H9 (cell line): ENCODE measurements around the gene ACOX1. TPM values are rescaled to one million over a fixed set of nuclear protein-coding genes. Genes with fewer than 3 reads are reported as not detected.

Experiments
- DNase-seq: peaks from one replicate; pipeline ENCODE4 v3.0.0-alpha.2; 2017
- H2AFZ ChIP-seq: one replicate; pipeline ENCODE4 v1.6.1; 2013; ENCODE audit warnings: mild to moderate bottlenecking, low read length, control low read depth, moderate library complexity
- H2AK5ac ChIP-seq: 2 replicates; pipeline ENCODE4 v1.6.1; 2013; ENCODE audit warnings: low read length, control low read depth, mixed read lengths; ENCODE audit not compliant: insufficient read length
- H2BK120ac ChIP-seq: one replicate; pipeline ENCODE4 v1.6.1; 2013; ENCODE audit warnings: low read depth, mild to moderate bottlenecking, low read length, control low read depth, inconsistent platforms; ENCODE audit not compliant: poor library complexity, severe bottlenecking
- H2BK12ac ChIP-seq: 2 replicates; pipeline ENCODE4 v1.6.1; 2013; ENCODE audit warnings: low read length, control low read depth, mixed read lengths, low read depth; ENCODE audit not compliant: insufficient read length
- H2BK15ac ChIP-seq: 2 replicates; pipeline ENCODE4 v1.6.1; 2013; ENCODE audit warnings: low read depth, low read length, control low read depth
- H2BK20ac ChIP-seq: one replicate; pipeline ENCODE4 v1.6.1; 2013; ENCODE audit warnings: low read depth, mild to moderate bottlenecking, low read length, control low read depth, inconsistent platforms; ENCODE audit not compliant: poor library complexity, severe bottlenecking
- H2BK5ac ChIP-seq: 2 replicates; pipeline ENCODE4 v1.6.1; 2013; ENCODE audit warnings: low read length, control low read depth, mixed read lengths; ENCODE audit not compliant: insufficient read length
- H3K14ac ChIP-seq: 2 replicates; pipeline ENCODE4 v1.6.1; 2013; ENCODE audit warnings: low read length, control low read depth; ENCODE audit not compliant: insufficient read depth
- H3K18ac ChIP-seq: 2 replicates; pipeline ENCODE4 v1.6.1; 2013; ENCODE audit warnings: low read depth, mild to moderate bottlenecking, mixed read lengths, low read length, control low read depth; ENCODE audit not compliant: insufficient read length
- H3K23ac ChIP-seq: 2 replicates; pipeline ENCODE4 v1.6.1; 2013; ENCODE audit warnings: low read length, control low read depth, mixed read lengths, low read depth; ENCODE audit not compliant: insufficient read length
- H3K23me2 ChIP-seq: 2 replicates; pipeline ENCODE4 v1.6.1; 2013; ENCODE audit warnings: low read depth, mild to moderate bottlenecking, mixed read lengths, low read length, control low read depth; ENCODE audit not compliant: insufficient read length, poor library complexity, severe bottlenecking
- H3K27ac ChIP-seq: 2 replicates; pipeline ENCODE4 v1.5.1; 2013; ENCODE audit warnings: low read length, control low read depth, mixed read lengths, low read depth; ENCODE audit not compliant: insufficient read length
- H3K27me3 ChIP-seq: 2 replicates; pipeline ENCODE4 v1.6.1; 2013; ENCODE audit warnings: low read length, control low read depth, inconsistent platforms; ENCODE audit not compliant: insufficient read depth
- H3K4ac ChIP-seq: 2 replicates; pipeline ENCODE4 v1.6.1; 2013; ENCODE audit warnings: low read depth, mild to moderate bottlenecking, control low read depth, inconsistent platforms, low read length, moderate library complexity
- H3K4me1 ChIP-seq: 2 replicates; pipeline ENCODE4 v1.6.1; 2013; ENCODE audit warnings: low read length, control low read depth, inconsistent platforms; ENCODE audit not compliant: insufficient read depth
- H3K4me2 ChIP-seq: 2 replicates; pipeline ENCODE4 v1.6.1; 2013; ENCODE audit warnings: low read length, control low read depth, mixed read lengths; ENCODE audit not compliant: insufficient read length, insufficient read depth
- H3K56ac ChIP-seq: 2 replicates; pipeline ENCODE4 v1.6.1; 2013; ENCODE audit warnings: low read depth, mild to moderate bottlenecking, mixed read lengths, low read length, control low read depth; ENCODE audit not compliant: insufficient read length
- H3K79me1 ChIP-seq: 2 replicates; pipeline ENCODE4 v1.6.1; 2013; ENCODE audit warnings: low read depth, mild to moderate bottlenecking, moderate library complexity, low read length, control low read depth, inconsistent platforms; ENCODE audit not compliant: insufficient read depth, poor library complexity, severe bottlenecking
- H3K79me2 ChIP-seq: 2 replicates; pipeline ENCODE4 v1.6.1; 2013; ENCODE audit warnings: low read length, control low read depth, inconsistent platforms; ENCODE audit not compliant: insufficient read depth
- H3K9ac ChIP-seq: 2 replicates; pipeline ENCODE4 v1.6.1; 2013; ENCODE audit warnings: low read length, control low read depth, mixed read lengths; ENCODE audit not compliant: insufficient read length; ENCODE audit errors: extremely low read depth
- H3K9me3 ChIP-seq: one replicate; pipeline ENCODE4 v1.6.1; 2013; ENCODE audit warnings: low read depth, low read length, inconsistent platforms; ENCODE audit not compliant: control insufficient read depth
- H3T11ph ChIP-seq: one replicate; pipeline ENCODE4 v1.6.1; 2013; ENCODE audit warnings: mild to moderate bottlenecking, low read length, control low read depth, inconsistent platforms
- H4K20me1 ChIP-seq: one replicate; pipeline ENCODE4 v1.6.1; 2013; ENCODE audit not compliant: control insufficient read depth, insufficient read length, insufficient read depth
- H4K5ac ChIP-seq: 2 replicates; pipeline ENCODE4 v1.6.1; 2013; ENCODE audit warnings: low read depth, mild to moderate bottlenecking, mixed read lengths, low read length, control low read depth; ENCODE audit not compliant: insufficient read length
- H4K8ac ChIP-seq: replicated peaks from 2 replicates; pipeline ENCODE4 v1.6.1; 2013; ENCODE audit warnings: low read length, control low read depth, mixed read lengths, low read depth; ENCODE audit not compliant: insufficient read length
- H4K91ac ChIP-seq: 2 replicates; pipeline ENCODE4 v1.6.1; 2013; ENCODE audit warnings: low read depth, mild to moderate bottlenecking, moderate library complexity, mixed read lengths, low read length, control low read depth; ENCODE audit not compliant: insufficient read length
- H3K27ac Mint-ChIP-seq, 3 experiments: 2 replicates in 2 of 3; 3 replicates in 1 of 3; pipeline ENCODE4 v1.8.0; 2020 to 2021; ENCODE audit warnings: mixed read lengths in 3 of 3, mild to moderate bottlenecking in 1 of 3, moderate library complexity in 1 of 3
- H3K27me3 Mint-ChIP-seq: 2 replicates; pipeline ENCODE4 v1.8.0; 2021; ENCODE audit warnings: low read depth, mild to moderate bottlenecking, moderate library complexity, mixed read lengths
- H3K36me3 Mint-ChIP-seq, 3 experiments: 2 replicates in 2 of 3; 3 replicates in 1 of 3; pipeline ENCODE4 v1.8.0; 2020 to 2021; ENCODE audit warnings: low read depth in 3 of 3, mixed read lengths in 3 of 3; ENCODE audit not compliant: insufficient read depth in 1 of 3
- H3K4me1 Mint-ChIP-seq, 2 experiments: 2 replicates each; pipeline ENCODE4 v1.8.0; 2020; ENCODE audit warnings: mixed read lengths in 2 of 2
- H3K4me3 Mint-ChIP-seq, 2 experiments: 2 replicates in 1 of 2; 3 replicates in 1 of 2; pipeline ENCODE4 v1.8.0; 2020 to 2021; ENCODE audit warnings: mild to moderate bottlenecking in 2 of 2, mixed read lengths in 2 of 2, moderate library complexity in 1 of 2
- H3K9me3 Mint-ChIP-seq, 2 experiments: 2 replicates in 1 of 2; 3 replicates in 1 of 2; pipeline ENCODE4 v1.8.0; 2020; ENCODE audit warnings: mild to moderate bottlenecking in 2 of 2, mixed read lengths in 2 of 2, moderate library complexity in 1 of 2
- CTCF ChIP-seq: fragments of 200-600 bp; sonication (generic); conservative IDR thresholded peaks from 3 replicates; pipeline ENCODE4 v1.8.0; 2021; ENCODE audit warnings: antibody characterized with exemption, mild to moderate bottlenecking
- WGBS: extraction: QIAGEN DNeasy Blood & Tissue Kit; methylation state at CpG from one replicate; pipeline ENCODE4 v1.1.7; 2013; ENCODE audit warnings: missing lambda C conversion rate, low lambda C conversion rate, mixed read lengths; ENCODE audit not compliant: insufficient read length; ENCODE audit errors: extremely low coverage; 5-methylcytosine and 5-hydroxymethylcytosine counted together
- total RNA-seq: library from RNA; stranded (reverse); gene quantifications from 2 replicates; pipeline ENCODE4 v1.2.1, GENCODE V29; 2021

ACOX1 gene
- total RNA-seq, 1 experiment from 2014 or later = 27.4 TPM

GRCh38 chr17:75897160-75898019 lies 81.6 kb downstream of the ACOX1 start:
- H2BK120ac ChIP-seq = no peak overlapping the region
- H2BK12ac ChIP-seq = no peak overlapping the region
- H2BK5ac ChIP-seq = no peak overlapping the region
- no peak overlapping the region for H4K5ac ChIP-seq
- no peak overlapping the region for H3T11ph ChIP-seq
- no peak overlapping the region for H3K56ac ChIP-seq
- H4K91ac ChIP-seq = no peak overlapping the region
- H4K20me1 ChIP-seq = no peaks in the 10 kb centered on the region
- Mint-ChIP-seq H3K27me3 (no peaks in the 10 kb centered on the region; the same call in 1 of the 2 replicates), H3K9me3 (no peaks in the 10 kb centered on the region), H3K27ac (peak overlapping the region in 2 of 3 experiments; percentile 61 to 70; a peak in 5 of 7 replicates), H3K4me3 (peak overlapping the region; percentile 51 to 74), H3K4me1 (peaks cover 25 to 28% of the 10 kb centered on the region in 2 experiments), H3K36me3 (peaks cover 14 to 49% (median 40%) of the 10 kb centered on the region in 3 experiments)
- WGBS = no CpG with 5 or more reads among the region's 37 CpGs
- H3K79me1 ChIP-seq = no peaks in the 10 kb centered on the region
- no peak for TF ChIP-seq CTCF
- H3K79me2 ChIP-seq = no peaks in the 10 kb centered on the region
- H2BK15ac ChIP-seq = no peak overlapping the region
- H3K18ac ChIP-seq = no peak overlapping the region
- DNase-seq = peak; percentile 74
- H2AFZ ChIP-seq = no peak overlapping the region
- H3K9me3 ChIP-seq = no peaks in the 10 kb centered on the region
- H3K27ac ChIP-seq = no peak overlapping the region
- no peaks in the 10 kb centered on the region; the same call in 1 of the 2 replicates for H3K4me1 ChIP-seq
- H2BK20ac ChIP-seq = no peak overlapping the region
- no peak overlapping the region for H3K14ac ChIP-seq
- H3K4me2 ChIP-seq = peak overlapping the region; percentile 63
- H4K8ac ChIP-seq = no peak overlapping the region
- no peak overlapping the region for H2AK5ac ChIP-seq
- H3K4ac ChIP-seq = no peak overlapping the region
- H3K27me3 ChIP-seq = no peaks in the 10 kb centered on the region
- H3K23ac ChIP-seq = no peak overlapping the region
- H3K23me2 ChIP-seq = peaks cover 8% of the 10 kb centered on the region
- no peak overlapping the region for H3K9ac ChIP-seq
